DMS 273 (cell line): ENCODE data around the gene CDH22.

Experiments
- DNase-seq: peaks from one replicate; lab custom pipeline; 2025; ENCODE audit not compliant: unreplicated experiment; lab: John Stamatoyannopoulos, UW

CDH22 gene

DNA sequence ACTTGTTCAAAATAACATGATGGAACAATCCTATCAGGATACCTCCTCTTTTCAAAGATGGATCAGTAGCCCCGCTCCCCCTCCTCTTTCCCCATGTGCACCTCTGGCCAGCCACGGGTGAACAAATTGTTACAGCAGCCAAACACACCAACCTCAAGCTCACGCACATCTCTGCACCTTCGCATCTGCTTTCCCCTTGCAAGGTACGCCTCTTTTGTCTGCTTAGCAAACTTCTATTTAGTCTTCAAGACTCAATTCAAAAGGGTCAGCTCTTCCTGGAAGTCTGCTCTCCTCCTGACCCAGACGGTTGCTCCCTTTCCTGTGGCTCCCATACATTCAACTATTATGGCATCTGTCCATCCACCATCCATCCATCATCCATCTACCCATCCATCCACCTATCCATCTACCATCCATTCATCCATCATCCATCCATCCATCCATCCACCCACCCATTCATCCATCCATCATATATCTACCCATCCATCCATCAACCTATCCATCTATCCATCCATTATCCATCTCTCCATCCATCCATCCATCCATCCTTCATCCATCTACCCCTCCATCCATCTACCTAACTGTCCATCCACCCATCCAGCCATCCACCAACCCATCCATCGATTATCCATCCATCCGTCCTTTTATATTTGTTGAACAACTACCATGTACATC is 36.3 kb upstream of the CDH22 start:
- no peak for DNase-seq

DNA sequence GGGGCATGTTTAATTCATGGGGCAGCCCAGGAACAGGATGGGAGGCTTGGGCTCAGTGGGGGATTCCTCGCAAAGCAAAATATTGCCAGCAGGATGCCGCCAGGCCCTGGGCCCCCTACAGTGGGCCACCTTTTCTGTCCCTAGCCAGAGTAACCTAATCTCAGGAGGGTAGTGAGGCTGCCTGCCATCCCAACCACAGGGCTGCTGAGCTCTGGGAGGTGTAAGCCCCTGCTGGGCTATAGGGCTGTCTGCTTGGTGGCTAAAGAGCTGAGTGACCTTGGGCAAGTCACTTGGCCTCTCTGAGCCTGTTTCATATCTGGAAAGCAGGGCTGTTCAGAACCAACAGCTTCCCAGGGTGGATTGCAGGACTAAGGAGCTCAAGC is 35.7 kb upstream of the CDH22 start:
- DNase-seq = no peak

DNA sequence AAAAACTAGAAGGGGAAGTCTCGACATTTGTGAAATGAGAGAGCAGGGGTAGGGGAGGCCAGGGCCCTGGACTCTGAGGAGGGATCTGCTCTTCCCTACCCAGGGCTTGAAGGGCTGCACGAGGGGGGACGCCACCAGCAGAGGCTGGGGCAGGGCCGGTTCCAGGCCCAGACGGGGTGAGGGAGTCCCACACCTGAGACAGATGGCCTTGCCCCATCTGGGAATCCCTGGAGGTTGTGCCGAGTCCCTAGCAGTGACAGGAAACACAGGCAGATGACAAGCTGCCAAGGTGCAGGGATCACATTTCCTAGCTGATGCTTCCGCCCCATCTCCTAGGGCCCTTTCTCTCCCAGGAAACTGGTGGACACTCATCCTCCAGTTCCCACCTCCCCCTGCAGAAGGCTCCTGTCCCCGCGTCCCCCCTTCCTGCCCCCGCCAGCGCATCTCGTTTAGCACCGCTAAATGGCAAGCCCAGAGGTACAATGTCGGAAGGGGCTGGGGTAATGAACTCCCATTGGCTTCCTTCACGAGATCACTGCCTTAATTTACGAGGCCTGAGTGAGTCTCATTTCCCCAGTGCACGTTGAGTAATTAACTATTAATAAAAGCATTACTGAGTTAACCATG is 35.2 kb upstream of the CDH22 start:
- peak; percentile 91 for DNase-seq

DNA sequence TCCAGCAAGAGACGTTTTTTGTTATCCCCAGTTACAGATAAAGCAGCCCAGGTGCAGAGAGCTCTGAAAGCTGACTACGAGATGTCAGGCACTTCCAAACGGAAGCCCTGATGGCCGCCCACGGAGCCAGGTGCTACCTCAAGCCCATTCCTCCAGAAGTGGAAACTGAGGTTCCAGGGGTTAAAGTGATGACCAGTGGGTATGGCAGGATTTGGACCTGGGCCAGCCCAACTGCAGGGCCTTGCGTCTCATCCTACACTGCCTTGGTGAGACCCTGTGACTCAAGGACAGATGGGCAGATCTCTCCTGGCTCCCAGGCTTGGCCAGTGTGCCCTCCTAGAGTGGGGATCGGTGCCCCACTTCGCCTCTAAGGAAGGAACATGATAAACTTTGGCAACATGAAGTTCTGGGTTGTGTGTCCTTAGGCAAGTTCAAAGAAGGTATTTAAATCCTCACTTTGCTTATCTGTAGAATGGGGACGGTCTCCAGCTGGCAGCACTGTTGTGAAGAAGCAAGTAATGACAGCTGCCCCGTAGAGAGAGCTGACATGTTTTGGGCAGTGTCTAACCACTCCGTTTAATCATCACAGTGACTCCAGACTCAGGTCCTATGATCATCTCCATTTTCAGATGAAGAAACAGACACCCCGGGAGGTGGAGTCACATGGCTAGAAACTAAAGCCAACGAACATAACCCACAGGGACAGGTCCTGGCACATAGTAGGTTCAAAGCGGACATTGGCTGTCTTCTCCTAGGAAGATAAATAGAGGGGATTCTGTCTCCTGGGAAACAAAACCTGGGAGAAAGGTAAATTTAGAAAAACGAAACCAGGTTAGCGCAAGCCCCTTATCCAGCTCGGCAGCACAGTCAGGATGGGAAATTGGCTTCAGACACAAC is 34.4 kb upstream of the CDH22 start:
- DNase-seq = peak; percentile 57

DNA sequence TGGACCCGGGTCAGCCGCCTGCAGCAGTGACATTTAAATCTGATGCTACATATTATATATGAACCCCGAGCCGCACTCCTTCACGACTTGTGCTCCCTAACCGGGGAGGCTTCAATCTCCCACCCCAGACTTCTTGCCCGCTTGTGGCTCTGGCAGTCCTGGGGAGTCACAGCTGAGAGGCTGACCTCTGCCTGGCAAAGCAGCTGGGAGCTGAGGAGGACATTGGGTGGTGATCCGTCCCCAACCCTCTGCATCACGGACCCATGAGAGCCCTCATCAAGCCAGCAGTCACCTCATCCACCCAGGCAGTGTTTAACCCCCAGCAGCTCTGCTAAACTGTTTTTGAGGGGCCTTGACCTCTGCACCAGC is 33.7 kb upstream of the CDH22 start:
- DNase-seq = no peak

DNA sequence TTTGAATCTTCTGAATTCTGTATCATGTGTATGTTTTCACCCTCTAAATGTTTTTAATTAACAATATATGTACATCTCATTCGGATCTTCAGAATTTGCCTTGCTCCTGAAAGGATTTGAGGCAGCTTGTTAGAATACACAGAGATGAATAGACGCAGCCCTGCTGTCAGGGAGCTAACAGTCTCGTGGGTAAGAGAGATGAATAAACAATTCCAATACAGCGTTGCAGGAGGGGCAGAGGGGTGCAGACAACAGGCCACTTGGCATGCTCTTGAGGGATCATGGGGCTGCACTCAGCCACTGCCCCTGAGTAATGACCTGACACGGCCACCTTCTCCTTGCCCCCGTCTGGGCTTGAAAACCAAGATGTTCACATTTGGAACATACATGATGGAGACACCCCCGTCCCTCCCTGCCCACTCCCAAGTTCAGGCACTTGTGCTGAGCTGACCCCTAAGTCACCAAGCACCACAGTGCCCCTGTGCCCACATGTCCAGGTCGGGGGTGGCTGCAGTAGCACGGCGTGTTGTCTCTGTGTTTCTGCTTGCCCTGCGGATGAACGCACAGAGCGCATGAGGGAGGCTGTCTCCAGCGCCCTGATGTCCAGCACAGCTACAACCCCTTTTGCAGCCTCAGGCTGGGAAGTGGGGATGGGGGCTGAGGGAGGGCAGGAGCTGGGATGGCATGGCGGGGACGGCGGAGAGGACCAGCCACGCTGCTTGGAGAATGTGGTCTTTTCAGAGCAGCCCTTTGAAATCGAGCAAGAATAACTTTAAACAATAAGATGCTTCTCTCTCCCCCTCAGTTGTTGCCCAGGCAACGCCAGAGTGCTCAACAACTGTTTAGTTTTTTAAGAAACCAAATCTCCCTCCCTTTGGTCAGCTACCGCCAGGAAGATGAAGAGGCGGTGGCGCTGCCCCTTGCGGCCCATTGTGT is 33.0 kb upstream of the CDH22 start:
- DNase-seq = peak; percentile 51

DNA sequence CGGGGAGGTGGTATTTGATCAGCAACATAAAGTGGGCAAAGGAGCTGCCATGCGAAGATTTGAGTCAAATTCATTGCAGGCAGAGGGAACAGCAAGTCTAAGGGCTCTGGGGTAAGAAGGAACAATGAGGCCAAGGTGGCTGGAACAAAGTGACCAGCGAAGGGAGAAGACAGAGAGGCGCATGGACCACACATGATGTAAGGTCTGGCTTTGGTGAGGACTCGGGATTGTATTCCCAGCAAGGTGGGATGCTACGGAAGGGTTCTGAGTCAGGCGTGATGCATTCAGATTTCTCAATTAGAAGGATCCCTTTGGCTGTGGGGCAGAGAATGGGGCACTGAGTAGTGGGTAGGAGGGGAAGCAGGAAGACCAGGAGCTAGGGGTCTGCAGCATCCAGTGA is 30.7 kb upstream of the CDH22 start:
- DNase-seq = no peak

DNA sequence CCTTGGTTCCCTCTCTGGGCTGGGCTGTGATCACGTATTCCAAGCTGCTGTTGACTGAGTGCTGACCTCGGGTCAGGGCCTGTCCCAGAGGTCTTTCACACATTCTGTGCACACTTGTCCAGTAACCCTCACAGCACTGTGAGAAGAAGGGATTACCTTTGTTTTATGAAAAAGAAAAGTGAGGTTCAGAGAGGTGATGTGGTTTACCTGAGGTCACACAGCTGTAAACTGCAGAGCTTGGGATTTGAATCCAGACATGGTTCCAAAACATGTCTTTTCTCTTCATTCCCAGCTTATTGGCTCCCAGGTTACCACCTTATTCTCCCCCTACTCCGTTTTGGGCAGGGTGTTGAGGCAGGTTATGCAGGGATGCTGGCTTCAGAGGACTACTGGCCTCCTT is 28.4 kb upstream of the CDH22 start:
- no peak for DNase-seq

DNA sequence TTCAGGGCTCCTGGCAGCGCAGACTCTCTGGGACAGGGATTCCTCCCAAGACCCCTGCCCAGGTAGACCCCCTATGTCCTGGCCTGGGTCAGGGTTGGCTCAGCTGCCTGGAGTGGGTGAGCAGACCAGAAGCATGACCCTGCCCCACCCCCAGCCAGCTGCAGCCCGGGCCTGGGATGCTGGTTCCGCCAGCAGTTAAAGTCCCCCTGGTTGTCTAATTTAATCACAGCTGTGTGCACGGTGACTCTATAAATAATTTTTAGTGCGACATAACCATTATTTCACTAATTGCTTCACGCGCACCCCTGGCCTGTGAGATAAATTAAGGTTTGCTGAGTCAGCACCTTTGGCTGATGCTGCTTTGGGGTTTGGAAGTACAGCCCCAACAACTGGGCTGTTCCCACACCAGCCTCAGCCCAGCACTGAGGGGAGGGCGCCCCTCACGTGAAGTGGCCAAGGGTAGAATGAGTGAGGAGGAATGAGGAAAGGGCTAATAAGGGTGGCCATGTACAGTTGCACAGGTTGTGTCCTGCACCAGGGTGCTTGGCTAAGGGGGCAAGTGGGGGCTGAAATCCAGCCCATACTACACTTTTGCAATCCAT is 26.1 kb upstream of the CDH22 start:
- peak; percentile 48 for DNase-seq

DNA sequence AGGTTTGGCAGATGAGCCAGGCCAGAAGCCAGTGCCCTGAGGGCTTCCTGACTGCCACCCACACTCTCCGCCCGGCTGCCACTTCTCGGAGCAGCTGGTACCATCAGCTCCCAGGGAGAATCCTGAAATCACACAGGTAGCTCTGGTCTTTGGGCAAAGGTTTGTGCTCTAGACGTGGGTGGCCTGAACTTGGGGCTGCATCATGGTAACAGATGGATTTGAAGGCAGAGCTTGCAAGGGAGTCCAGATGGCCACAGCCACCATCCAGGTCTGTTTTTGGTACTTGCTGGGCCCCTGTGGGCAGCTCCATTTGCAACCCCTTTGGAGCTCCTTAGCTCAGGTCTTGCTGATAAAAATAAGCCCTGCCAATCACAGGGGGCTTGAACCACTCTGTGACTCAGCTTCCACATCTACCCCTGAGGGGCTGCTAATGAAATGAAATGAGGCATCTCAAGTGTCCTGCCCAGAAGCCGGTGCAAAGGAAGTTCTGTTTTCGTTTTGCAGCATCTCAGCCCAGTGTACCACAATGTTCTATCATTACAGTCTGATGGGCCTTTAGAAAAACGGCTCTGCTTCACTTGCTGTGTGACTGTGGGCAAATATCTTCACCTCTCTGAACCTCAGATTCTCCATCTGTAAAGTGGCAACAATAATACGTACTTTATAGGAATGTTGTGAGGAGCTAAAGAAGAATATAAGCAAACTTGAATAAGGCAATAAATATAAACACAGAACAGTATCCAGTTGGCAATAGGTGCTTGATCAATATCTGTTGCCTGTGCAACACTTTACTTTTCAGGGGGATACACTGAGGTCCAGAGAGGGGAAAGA is 25.1 kb upstream of the CDH22 start:
- peak; percentile 96 for DNase-seq

DNA sequence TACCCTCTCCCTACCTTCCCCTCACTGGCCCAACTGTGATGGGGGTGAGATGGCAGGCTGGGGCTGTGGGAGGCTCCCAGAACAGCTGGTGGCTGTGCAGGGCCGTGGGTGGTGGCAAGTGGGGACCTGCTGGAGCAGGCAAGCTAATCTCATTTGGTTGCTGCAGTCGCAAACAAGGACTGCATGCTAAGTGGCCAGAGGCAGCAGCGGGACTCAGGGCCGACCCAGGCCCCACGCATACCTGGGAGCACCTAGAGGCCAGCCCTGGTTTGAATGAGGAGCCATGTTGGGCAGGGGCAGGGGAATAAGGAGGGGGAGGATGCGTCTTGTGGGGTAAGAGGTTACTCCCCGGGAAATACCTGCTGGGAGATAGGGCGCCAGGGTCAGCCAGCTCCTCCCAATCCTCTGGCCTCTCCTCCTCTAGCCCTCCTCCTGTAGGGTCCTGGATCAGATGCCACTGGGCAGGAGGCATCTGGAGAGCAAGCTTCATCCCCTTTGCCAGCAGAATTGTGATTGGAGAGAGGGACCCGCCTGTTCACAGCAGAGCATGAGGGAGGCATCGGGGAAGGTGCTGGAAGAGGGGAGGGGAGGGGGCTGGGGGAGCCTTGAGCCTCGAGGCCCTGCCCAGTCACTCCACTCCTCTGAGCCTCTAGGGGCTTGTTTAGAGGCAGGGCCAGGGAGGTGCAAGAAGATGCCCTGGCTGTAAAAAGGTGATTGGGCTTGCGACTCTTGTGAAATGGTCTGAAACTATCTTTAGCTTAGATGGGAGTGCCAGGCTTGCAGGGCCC is 24.3 kb upstream of the CDH22 start:
- peak; percentile 95 for DNase-seq

DNA sequence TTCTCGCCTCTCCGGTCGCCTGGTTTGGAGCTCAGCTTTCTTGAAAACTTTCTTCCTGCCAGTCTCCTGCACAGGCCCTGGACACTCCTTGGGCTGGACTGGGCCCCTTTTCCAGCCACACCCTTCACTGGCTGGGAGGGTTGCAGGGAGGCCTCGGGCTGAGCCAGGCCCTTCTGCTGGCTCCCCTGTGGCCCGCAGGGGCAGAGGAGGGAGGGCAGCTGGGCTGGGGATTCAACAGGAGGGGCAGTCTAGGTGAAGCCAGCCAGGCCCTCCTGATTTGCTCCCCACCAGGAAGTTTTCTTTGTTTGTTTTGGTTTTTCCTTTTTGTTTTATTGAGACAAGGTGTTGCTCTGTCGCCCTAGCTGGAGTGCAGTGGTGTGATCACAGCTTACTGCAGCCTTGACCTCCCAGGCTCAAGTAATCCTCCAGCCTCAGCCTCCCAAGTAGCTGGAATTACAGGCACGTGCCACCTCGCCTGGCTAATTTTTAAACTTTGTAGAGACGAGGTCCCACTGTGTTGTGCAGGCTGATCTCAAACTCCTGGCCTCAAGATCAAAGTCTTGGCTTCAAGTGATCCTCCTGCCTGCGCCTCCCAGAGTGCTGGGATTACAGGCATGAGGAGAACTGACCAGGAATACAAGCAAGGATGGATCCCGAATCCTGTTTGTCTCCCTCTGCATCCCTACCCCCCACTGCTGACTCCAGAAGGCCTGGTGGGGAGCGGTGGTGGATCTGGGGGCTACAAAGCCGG is 23.5 kb upstream of the CDH22 start:
- DNase-seq = peak; percentile 76

DNA sequence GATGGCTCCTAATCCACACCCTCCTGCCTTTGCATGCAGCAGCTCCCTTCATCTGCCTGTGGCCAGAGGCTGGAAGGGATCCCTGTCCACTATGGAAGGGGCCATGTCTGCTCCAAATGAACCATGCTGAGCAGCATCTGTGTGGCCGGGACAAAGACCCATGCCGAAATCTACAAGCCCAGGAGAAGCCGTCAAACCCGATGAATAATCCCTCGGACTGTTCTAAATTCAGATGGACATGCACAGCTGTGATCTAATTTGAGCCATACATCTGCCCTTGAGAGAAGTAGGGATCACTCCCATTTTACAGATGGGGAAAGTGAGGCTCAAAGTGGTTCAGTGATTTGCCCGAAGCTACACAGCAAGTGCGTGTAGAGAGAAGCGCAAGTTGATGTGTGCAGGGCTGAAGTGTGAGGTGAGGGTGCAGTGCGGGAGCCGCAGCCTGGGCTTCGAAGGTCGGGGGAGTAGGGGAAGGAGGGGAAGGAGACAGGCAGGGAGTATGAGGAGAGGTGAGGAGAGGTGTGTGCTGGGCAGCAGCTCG is 22.6 kb upstream of the CDH22 start:
- DNase-seq = peak; percentile 56

DNA sequence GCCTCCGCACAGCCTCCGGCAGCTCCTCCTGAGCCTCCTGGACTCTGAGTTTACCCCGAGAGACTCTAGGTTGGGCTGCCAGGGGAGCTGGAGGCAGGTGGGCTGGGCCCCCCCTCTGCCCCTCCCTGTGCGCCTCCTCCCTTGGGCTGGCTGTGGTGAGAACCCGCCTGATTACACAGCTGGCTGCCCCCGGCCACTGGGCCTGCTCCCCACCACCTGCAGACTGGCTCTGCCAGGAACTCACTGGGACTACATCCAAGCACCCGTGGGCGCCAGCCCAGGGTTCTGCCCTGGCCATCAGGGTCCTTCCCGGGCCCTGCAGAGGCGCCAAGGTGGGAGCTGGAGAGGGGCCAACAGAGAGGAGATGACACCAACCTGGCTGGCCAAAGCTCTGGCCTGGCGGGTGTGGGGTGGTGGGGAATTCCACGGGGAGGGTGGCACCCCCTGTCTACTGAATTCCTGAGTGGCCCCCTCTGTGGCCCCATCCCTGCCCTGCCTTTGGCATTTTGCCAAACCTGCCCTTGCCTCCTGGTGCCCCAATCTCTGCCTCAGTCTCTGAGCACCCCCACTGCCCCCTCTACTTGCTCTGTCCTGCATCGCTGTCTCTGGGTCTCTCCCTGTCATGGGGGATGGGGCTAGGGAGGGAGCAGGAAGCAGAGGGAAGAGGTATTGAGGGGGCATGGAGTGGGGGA is 21.9 kb upstream of the CDH22 start:
- peak; percentile 88 for DNase-seq

DNA sequence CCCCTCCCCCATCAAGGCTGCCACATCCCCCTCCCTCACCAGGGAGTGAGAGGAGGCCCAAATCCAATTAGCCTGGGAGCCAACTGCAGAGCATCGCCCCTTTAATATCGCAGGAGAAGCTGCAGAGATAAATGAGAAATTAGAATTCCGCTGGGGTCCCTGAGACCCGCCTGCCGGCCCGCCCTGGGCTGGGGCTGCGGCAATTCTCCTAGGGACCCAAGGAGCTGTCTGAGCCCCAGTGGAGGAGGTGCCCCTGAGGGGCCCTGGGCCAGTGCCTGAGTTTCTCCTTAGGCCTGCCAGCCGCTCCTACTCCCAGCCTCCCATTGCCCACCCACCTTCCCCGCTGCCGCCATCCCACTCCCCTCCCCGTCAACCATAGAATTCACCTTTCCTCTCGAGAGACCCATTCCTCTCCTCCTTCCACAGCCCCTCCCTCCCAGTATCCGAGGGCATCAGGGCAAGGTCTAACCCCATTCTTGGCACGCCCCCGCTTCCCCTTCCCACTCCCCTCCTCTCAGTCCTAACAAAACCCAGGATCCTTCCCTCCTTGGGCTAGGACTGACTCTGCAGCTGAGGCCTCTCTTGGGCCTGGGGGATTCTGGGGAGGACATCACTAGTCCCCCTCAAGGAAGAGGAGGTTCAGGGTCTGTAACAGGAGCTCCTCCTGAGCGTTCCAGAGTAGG is 20.0 kb upstream of the CDH22 start:
- no peak for DNase-seq

DNA sequence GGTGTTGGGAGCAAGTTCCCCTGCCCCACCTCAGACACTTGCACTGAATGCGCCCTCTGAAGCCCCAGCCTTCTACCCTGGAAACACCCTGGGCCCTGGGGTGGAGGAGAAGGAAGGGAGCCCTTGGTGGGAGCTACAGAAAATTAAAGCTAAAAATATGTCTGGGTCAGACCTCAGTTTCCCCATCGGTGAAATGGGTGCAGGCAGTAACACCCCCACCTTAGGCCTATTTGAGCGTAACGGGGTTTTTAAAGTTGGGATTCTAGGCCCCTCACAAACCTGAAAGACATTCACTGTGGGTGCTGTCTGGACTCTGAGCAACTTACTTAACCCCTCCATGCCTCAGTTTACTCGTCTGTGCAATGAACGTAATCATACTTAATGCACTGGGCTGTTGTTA is 19.3 kb upstream of the CDH22 start:
- DNase-seq = no peak

DNA sequence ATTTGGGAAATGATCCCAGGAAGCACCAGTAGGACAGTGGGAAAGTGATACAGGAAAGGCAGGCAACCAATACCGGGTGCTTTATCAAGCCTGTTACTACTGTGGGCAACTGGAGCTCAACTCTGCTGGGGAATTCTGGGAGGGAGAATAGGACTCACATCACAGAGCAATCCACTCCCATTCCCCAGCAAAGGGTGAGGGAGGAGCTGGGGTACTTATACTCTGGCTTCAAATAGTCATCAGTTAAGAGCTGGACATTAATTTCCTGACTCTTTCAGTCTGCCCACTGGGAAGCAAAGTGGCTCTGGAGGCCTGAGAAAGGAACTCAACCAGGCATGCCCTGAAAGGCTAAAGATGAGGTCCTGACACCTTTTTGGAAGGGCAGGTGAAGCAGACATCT is 17.5 kb upstream of the CDH22 start:
- no peak for DNase-seq
